Neural crest cell (in vitro differentiated cells): ENCODE measurements around the gene SCO2. TPM values are rescaled to one million over a fixed set of nuclear protein-coding genes. Genes with fewer than 3 reads are reported as not detected.

ENCODE experiments used
- DNase-seq: peaks from one replicate; pipeline ENCODE4 v3.0.0; 2021; ENCODE audit warnings: low read depth, mixed read lengths, low spot score
- H3K27ac Mint-ChIP-seq: one replicate; pipeline ENCODE4 v1.8.0; 2021; ENCODE audit warnings: mild to moderate bottlenecking, mixed read lengths; ENCODE audit not compliant: unreplicated experiment
- H3K27me3 Mint-ChIP-seq: 2 replicates; pipeline ENCODE4 v1.8.0; 2021; ENCODE audit warnings: low read depth, mild to moderate bottlenecking, mixed read lengths
- H3K36me3 Mint-ChIP-seq: 2 replicates; pipeline ENCODE4 v1.8.0; 2021; ENCODE audit warnings: low read depth, mild to moderate bottlenecking, mixed read lengths
- H3K4me1 Mint-ChIP-seq: 2 replicates; pipeline ENCODE4 v1.8.0; 2021; ENCODE audit warnings: mixed read lengths
- H3K4me3 Mint-ChIP-seq: one replicate; pipeline ENCODE4 v1.8.0; 2021; ENCODE audit warnings: mild to moderate bottlenecking, mixed read lengths
- H3K9me3 Mint-ChIP-seq: 2 replicates; pipeline ENCODE4 v1.8.0; 2021; ENCODE audit warnings: mixed read lengths
- CTCF ChIP-seq: fragments of 200-600 bp; sonication (generic); conservative IDR thresholded peaks from 2 replicates; pipeline ENCODE4 v1.5.0; 2021; ENCODE audit warnings: antibody characterized with exemption, mild to moderate bottlenecking
- total RNA-seq: library from RNA; stranded (reverse); gene quantifications from 2 replicates; pipeline ENCODE4 v1.2.1, GENCODE V29; 2021

SCO2 gene
- total RNA-seq, 1 donor from 2014 or later = 2.3 TPM

GRCh38 chr22:50502628-50503474 is 22.5 kb downstream of the SCO2 start:
- no peak for DNase-seq
- no peak for TF ChIP-seq CTCF
- Mint-ChIP-seq H3K4me3 (no peak overlapping the region), H3K4me1 (peaks cover 14% of the 10 kb centered on the region), H3K36me3 (no peaks in the 10 kb centered on the region), H3K27ac (no peak overlapping the region), H3K9me3 (no peaks in the 10 kb centered on the region), H3K27me3 (peaks cover 1% of the 10 kb centered on the region)

- Mint-ChIP-seq H3K4me1 (peaks cover 14% of the 10 kb centered on the region), H3K4me3 (peak overlapping the region; percentile 51), H3K27me3 (peaks cover 2% of the 10 kb centered on the region), H3K9me3 (no peaks in the 10 kb centered on the region), H3K27ac (no peak overlapping the region), H3K36me3 (no peaks in the 10 kb centered on the region)
- no peak for TF ChIP-seq CTCF
- no peak for DNase-seq
Measured at GRCh38 chr22:50502096-50502495, 23.3 kb downstream of the SCO2 start.

- H3K27ac Mint-ChIP-seq = no peak overlapping the region
- peaks cover 2% of the 10 kb centered on the region for H3K27me3 Mint-ChIP-seq
- no peak for DNase-seq
- no peaks in the 10 kb centered on the region for H3K36me3 Mint-ChIP-seq
- no peak for TF ChIP-seq CTCF
- no peaks in the 10 kb centered on the region for H3K9me3 Mint-ChIP-seq
- peaks cover 14% of the 10 kb centered on the region for H3K4me1 Mint-ChIP-seq
- H3K4me3 Mint-ChIP-seq = peak overlapping the region; percentile 69
Measured at GRCh38 chr22:50500452-50500851, 24.9 kb downstream of the SCO2 start.

GRCh38 chr22:50498322-50498890 is 27.0 kb downstream of the SCO2 start:
- Mint-ChIP-seq H3K27me3 (peaks cover 2% of the 10 kb centered on the region), H3K9me3 (no peaks in the 10 kb centered on the region), H3K36me3 (no peaks in the 10 kb centered on the region), H3K4me3 (peak overlapping the region; percentile 28), H3K27ac (no peak overlapping the region), H3K4me1 (peaks cover 14% of the 10 kb centered on the region)
- peak; percentile 64 for DNase-seq
- TF ChIP-seq CTCF = peak; percentile 70

GRCh38 chr22:50497093-50497492 is 28.3 kb downstream of the SCO2 start:
- H3K4me3 Mint-ChIP-seq = no peak overlapping the region
- peaks cover 14% of the 10 kb centered on the region for H3K4me1 Mint-ChIP-seq
- peaks cover 2% of the 10 kb centered on the region for H3K27me3 Mint-ChIP-seq
- no peaks in the 10 kb centered on the region for H3K36me3 Mint-ChIP-seq
- TF ChIP-seq CTCF = no peak
- DNase-seq = no peak
- H3K27ac Mint-ChIP-seq = no peak overlapping the region
- no peaks in the 10 kb centered on the region for H3K9me3 Mint-ChIP-seq
